Measurements from ENCODE around the gene UBAC2. TPM values are rescaled to one million over a fixed set of nuclear protein-coding genes. Genes with fewer than 3 reads are reported as not detected.

Gene UBAC2
- total and polyA plus RNA-seq, 2 of the 8 experiments (the other 6 are each of a cell fraction or from before 2014, with no cell fraction given) = 75.9 to 76.9 TPM

DNA sequence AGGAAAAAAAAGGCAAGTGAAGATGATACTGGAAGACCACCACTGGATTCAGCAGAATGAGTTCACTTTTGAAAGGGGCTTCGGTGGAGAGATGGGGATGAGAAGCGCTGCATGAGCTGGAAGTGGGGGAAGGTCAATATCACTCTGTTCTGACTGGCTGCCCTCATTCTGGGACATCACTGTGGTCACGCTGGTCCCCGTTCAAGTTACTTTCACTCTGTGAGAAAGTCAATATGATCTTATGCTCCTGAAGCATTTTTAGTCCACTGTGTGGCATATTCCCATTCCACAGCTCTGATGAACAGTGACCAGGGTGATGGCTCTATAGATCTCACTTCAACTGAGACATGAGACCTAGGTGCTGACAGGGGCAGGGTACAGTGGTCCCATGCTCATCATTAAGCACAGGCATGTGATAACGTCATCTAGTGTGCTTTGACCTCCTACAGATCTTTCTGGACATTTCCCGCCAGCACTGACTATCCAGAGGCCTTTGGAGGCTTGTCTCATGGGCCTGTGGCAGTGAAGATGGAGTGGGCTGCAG, 146.8 kb downstream of the UBAC2 start:
- Histone ChIP-seq H3K4me3 (ENCODE audit: extremely low read depth in 1 of 4, insufficient read depth in 2 of 4, low read depth in 3 of 4, low read length in 4 of 4) (no peak overlapping the region), H3K23me2 (ENCODE audit: low read depth, low read length) (no peaks in the 10 kb centered on the region), H2BK5ac (ENCODE audit: low read depth, low read length) (no peak overlapping the region), H3K14ac (ENCODE audit: insufficient read length) (no peak overlapping the region), H3K56ac (replicated peaks; ENCODE audit: insufficient read length, low read depth, low read length) (no peak overlapping the region), H2AK5ac (ENCODE audit: low read depth, low read length) (no peak overlapping the region), H2AFZ (ENCODE audit: low read length) (no peak overlapping the region), H4K91ac (replicated peaks; ENCODE audit: insufficient read length, low read length) (no peak overlapping the region), H3K23ac (ENCODE audit: insufficient read length) (no peak overlapping the region), H3K9ac (replicated peaks in 1 of 4; ENCODE audit: extremely low read depth in 1 of 4, low read depth in 3 of 4, low read length in 3 of 4) (no peak overlapping the region), H2BK12ac (ENCODE audit: low read depth, low read length) (no peak overlapping the region), H3K4me1 (replicated peaks in 1 of 4; ENCODE audit: control insufficient read depth in 3 of 4, insufficient read depth in 4 of 4, low read length in 3 of 4) (no peaks in the 10 kb centered on the region), H3K18ac (ENCODE audit: extremely low read depth, low read length) (no peak overlapping the region), H3K27ac (ENCODE audit: low read depth, low read length) (no peak overlapping the region), H3K9me3 (ENCODE audit: insufficient read depth in 2 of 2, low read depth in 1 of 2, low read length in 1 of 2) (no peaks in the 10 kb centered on the region), H3K79me1 (ENCODE audit: low read depth, low read length) (no peaks in the 10 kb centered on the region; the same call in 1 of the 2 replicates), H3K4ac (replicated peaks; ENCODE audit: insufficient read length, low read depth, low read length) (no peak overlapping the region), H2BK15ac (ENCODE audit: low read length) (no peak overlapping the region), H3K4me2 (ENCODE audit: insufficient read depth in 1 of 2, low read depth in 2 of 2, low read length in 2 of 2) (no peak overlapping the region), H4K5ac (ENCODE audit: insufficient read length, low read depth, low read length) (no peak overlapping the region), H2BK120ac (replicated peaks; ENCODE audit: low read depth, low read length) (no peak overlapping the region), H4K8ac (ENCODE audit: extremely low read depth, insufficient read depth, low read length) (no peak overlapping the region), H2BK20ac (ENCODE audit: low read length) (no peak overlapping the region), H3K79me2 (ENCODE audit: control insufficient read depth in 1 of 2, insufficient read depth in 2 of 2, low read length in 2 of 2) (no peaks in the 10 kb centered on the region), H4K20me1 (replicated peaks in 1 of 2; ENCODE audit: control insufficient read depth in 1 of 2, insufficient read depth in 2 of 2, low read length in 2 of 2) (peaks cover 0 to 8% of the 10 kb centered on the region in 2 experiments), H3K36me3 (ENCODE audit: control insufficient read depth in 2 of 4, insufficient read depth in 4 of 4, low read length in 3 of 4) (peaks cover 4 to 8% (median 6%) of the 10 kb centered on the region in 4 experiments; a peak in 4 of 8 replicates), H3K27me3 (replicated peaks in 1 of 4; ENCODE audit: control insufficient read depth in 3 of 4, extremely low read depth in 1 of 4, insufficient read depth in 3 of 4, low read length in 3 of 4) (no peaks in the 10 kb centered on the region)
- FAIRE-seq (no peak), DNase-seq (ENCODE audit: low read depth in 1 of 2, low spot score in 2 of 2) (no peak)
- CTCF ChIA-PET (ENCODE audit: partially characterized antibody) = interaction anchor here (0.8 to 1.6 kb wide), 3 partner anchors 20 to 171 kb away, joined by 3 to 8 read pairs (median 4); no protein-coding TSS in a partner anchor
- TF ChIP-seq RBBP5 (IDR thresholded peaks at IDR 0.05; ENCODE audit: borderline replicate concordance, low read depth, low read length) (no peak), YY1 (IDR thresholded peaks at IDR 0.05; ENCODE audit: low read depth, low read length) (no peak), CHD2 (IDR thresholded peaks at IDR 0.05; ENCODE audit: low read length) (no peak), POLR2AphosphoS5 (IDR thresholded peaks at IDR 0.05; ENCODE audit: low read depth, low read length) (no peak), CEBPB (IDR thresholded peaks at IDR 0.05; ENCODE audit: low read depth, low read length) (no peak), RFX5 (IDR thresholded peaks at IDR 0.05; ENCODE audit: borderline replicate concordance, low read depth, low read length) (no peak), BRCA1 (IDR thresholded peaks at IDR 0.05; ENCODE audit: low read depth, low read length) (no peak), POU5F1 (IDR thresholded peaks at IDR 0.05; ENCODE audit: low read depth, low read length) (no peak), BACH1 (IDR thresholded peaks at IDR 0.05; ENCODE audit: low read length) (no peak), ASH2L (IDR thresholded peaks at IDR 0.05; ENCODE audit: low read length) (no peak)
- POLR2A ChIA-PET (ENCODE audit: partially characterized antibody) = no interaction called here
- 93% methylated on average over 6 of the region's 6 CpGs; no CpG with 5 or more reads in 1 of the 2 experiments for WGBS, 2 experiments (ENCODE audit: extremely low coverage in 1 of 2, insufficient coverage in 1 of 2, insufficient read length in 1 of 2, insufficient replicate concordance in 2 of 2, low coverage in 1 of 2, low lambda C conversion rate in 2 of 2, missing lambda C conversion rate in 1 of 2)
